GM19438 (cell line): ENCODE results near the gene NDUFA1.
"Not testable (repeated sequence)": the region's sequence is repeated elsewhere in the genome, so short reads cannot be mapped to it uniquely, and the experiment has no call there.

ENCODE experiments used
- ATAC-seq: cut with Tn5 transposase; IDR thresholded peaks from one replicate; pipeline ENCODE4 v1.9.1; 2021; ENCODE audit warnings: low read depth; ENCODE audit not compliant: unreplicated experiment

The NDUFA1 gene

DNA sequence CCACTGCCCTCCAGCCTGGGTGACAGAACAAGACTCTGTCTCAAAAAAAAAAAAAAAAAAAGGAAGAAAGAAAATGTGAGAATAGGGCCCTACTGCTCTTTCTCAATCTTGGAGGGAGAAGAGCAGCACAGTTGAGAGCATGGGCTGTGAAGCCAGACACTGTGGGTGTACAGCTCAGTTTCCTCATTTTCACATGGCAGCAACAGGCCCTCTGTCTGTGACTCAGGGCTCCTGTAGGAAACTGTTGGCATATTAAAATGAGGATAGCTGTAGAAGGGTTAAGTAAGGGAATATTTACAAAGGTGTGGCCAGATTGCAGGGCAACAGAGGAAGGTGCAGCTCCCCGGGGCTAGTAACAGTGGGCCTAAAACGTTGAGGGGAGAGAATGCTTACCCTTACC lies 27.5 kb downstream of the NDUFA1 start:
- no peak for ATAC-seq

- ATAC-seq = no peak
Observed at GRCh38 chrX:119900976-119901375, 29.3 kb downstream of the NDUFA1 start.

- no peak for ATAC-seq
Observed at GRCh38 chrX:119916310-119916709, 44.7 kb downstream of the NDUFA1 start.

- ATAC-seq = no peak
Observed at GRCh38 chrX:119917877-119918276, 46.2 kb downstream of the NDUFA1 start.

DNA sequence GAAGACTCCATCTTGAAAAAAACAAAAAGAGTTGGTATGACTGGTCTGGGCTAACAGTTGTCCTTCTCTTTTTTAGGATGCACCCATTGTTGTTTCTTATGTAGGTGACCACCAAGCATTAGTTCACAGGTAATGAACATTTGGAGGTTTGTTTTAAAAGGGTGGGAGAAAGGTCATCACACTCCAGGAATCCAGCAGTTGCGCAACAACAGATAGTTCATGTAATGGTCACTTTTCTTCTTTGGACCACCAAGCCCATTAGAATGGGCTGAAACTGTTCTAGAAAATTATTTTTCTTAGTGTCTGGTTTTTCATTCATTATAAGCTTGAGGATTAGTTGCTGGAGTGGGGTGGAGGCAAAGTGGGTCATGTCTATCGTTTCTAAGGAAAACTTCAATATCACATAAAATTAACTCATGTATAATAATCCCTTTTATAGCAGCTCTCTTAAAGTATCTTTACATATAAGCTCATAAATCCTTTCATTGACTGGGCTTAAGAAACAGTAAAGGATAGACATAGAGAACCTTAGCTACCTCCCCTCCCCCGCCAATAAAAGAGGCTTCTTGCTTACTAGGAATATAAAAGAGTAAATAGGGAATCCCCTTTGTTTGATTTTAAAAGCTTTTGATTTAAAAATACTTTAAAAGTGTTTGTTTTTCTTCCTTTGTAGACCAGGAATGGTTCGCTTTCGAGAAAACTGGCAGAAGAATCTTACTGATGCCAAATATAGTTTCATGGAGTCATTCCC lies 48.4 kb downstream of the NDUFA1 start:
- no peak for ATAC-seq

GRCh38 chrX:119922391-119922790 lies 50.8 kb downstream of the NDUFA1 start:
- ATAC-seq = not testable (repeated sequence)
